ENCODE data around the gene BICRA.

- TF ChIP-seq NFRKB (IDR thresholded peaks at IDR 0.05), result no peak
- TF ChIP-seq TARDBP (IDR thresholded peaks at IDR 0.05), result no peak
- TF ChIP-seq SP1 (IDR thresholded peaks at IDR 0.05), result no peak
- no peak for TF ChIP-seq ELF4 (IDR thresholded peaks at IDR 0.05)
Observed at GRCh38 chr19:47729799-47730520, 121.0 kb downstream of the BICRA start.
